GM23338 (cell line): ENCODE results near the gene DAAM1. TPM values are rescaled to one million over a fixed set of nuclear protein-coding genes. Genes with fewer than 3 reads are reported as not detected.

ENCODE experiments used
- ATAC-seq: fragments of 200-7000 bp; cut with Tn5 transposase; 3 replicates; pipeline ENCODE4 v1.9.1; 2020
- DNase-seq: peaks from one replicate; pipeline ENCODE4 v3.0.0-alpha.2; 2015; ENCODE audit warnings: low spot score
- H2AFZ ChIP-seq: fragments of 200-600 bp; sonication (generic); 2 replicates; pipeline ENCODE4 v1.8.0; 2016; ENCODE audit warnings: antibody characterized with exemption, mild to moderate bottlenecking, moderate library complexity
- H3F3A ChIP-seq: fragments of 200-600 bp; sonication (generic); replicated peaks from 2 replicates; pipeline ENCODE4 v1.8.0; 2017; ENCODE audit warnings: antibody characterized with exemption, mixed run types, low read depth
- H3K27ac ChIP-seq: fragments of 200-600 bp; sonication (generic); 2 replicates; pipeline ENCODE4 v1.6.1; 2016; ENCODE audit warnings: low read depth
- H3K27me3 ChIP-seq: fragments of 200-600 bp; sonication (generic); 2 replicates; pipeline ENCODE4 v1.8.0; 2016; ENCODE audit warnings: mild to moderate bottlenecking, mixed run types, moderate library complexity; ENCODE audit not compliant: insufficient read depth
- H3K36me3 ChIP-seq: fragments of 200-600 bp; sonication (generic); 2 replicates; pipeline ENCODE4 v1.8.0; 2016; ENCODE audit warnings: mild to moderate bottlenecking; ENCODE audit not compliant: insufficient read depth
- H3K4me1 ChIP-seq: fragments of 200-600 bp; sonication (generic); 2 replicates; pipeline ENCODE4 v1.8.0; 2016; ENCODE audit warnings: mild to moderate bottlenecking, moderate library complexity; ENCODE audit not compliant: insufficient read depth
- H3K4me2 ChIP-seq: fragments of 200-600 bp; sonication (generic); 2 replicates; pipeline ENCODE4 v1.7.1; 2017; ENCODE audit warnings: mixed run types
- H3K4me3 ChIP-seq: fragments of 200-600 bp; sonication (generic); 2 replicates; pipeline ENCODE4 v1.6.1; 2016; ENCODE audit warnings: mixed run types
- H3K79me2 ChIP-seq: fragments of 200-600 bp; sonication (generic); replicated peaks from 2 replicates; pipeline ENCODE4 v1.8.0; 2017; ENCODE audit warnings: mild to moderate bottlenecking; ENCODE audit not compliant: insufficient read depth
- H3K9me2 ChIP-seq: fragments of 200-600 bp; sonication (generic); 2 replicates; pipeline ENCODE4 v1.8.0; 2017; ENCODE audit not compliant: insufficient read depth
- H4K20me1 ChIP-seq: fragments of 200-600 bp; sonication (generic); replicated peaks from 2 replicates; pipeline ENCODE4 v1.8.0; 2017; ENCODE audit warnings: mild to moderate bottlenecking; ENCODE audit not compliant: insufficient read depth
- H3K27ac Mint-ChIP-seq: 2 replicates; pipeline ENCODE4 v1.8.0; 2020; ENCODE audit warnings: inconsistent platforms, mild to moderate bottlenecking, moderate library complexity, mixed read lengths
- H3K27me3 Mint-ChIP-seq: 3 replicates; pipeline ENCODE4 v1.8.0; 2022; ENCODE audit warnings: low read depth, mild to moderate bottlenecking, moderate library complexity, mixed read lengths, inconsistent platforms; ENCODE audit not compliant: insufficient read depth, poor library complexity
- H3K36me3 Mint-ChIP-seq: 3 replicates; pipeline ENCODE4 v1.8.0; 2021; ENCODE audit warnings: low read depth, mild to moderate bottlenecking, inconsistent platforms, moderate library complexity, mixed read lengths
- H3K4me1 Mint-ChIP-seq: 3 replicates; pipeline ENCODE4 v1.8.0; 2020; ENCODE audit warnings: mild to moderate bottlenecking, inconsistent platforms, mixed read lengths
- H3K4me3 Mint-ChIP-seq: 3 replicates; pipeline ENCODE4 v1.8.0; 2021; ENCODE audit warnings: moderate library complexity, mild to moderate bottlenecking, inconsistent platforms, mixed read lengths
- H3K9me3 Mint-ChIP-seq: 3 replicates; pipeline ENCODE4 v1.8.0; 2020; ENCODE audit warnings: moderate library complexity, mild to moderate bottlenecking, inconsistent platforms, mixed read lengths
- CREB1 ChIP-seq: fragments of 250-450 bp; sonication (Bioruptor Pico); IDR thresholded peaks from 2 replicates; pipeline ENCODE4 v1.5.0; 2020; ENCODE audit warnings: low read depth, mild to moderate bottlenecking, moderate library complexity
- CTCF ChIP-seq, 2 experiments: fragments of 200-600 bp in 1 of 2; sonication (generic) in 1 of 2; conservative IDR thresholded peaks; 2 replicates each; pipeline versions ENCODE4 v1.5.1 to v1.6.1; 2016 to 2017; ENCODE audit warnings: antibody characterized with exemption in 2 of 2, low read depth in 2 of 2, mild to moderate bottlenecking in 2 of 2, moderate library complexity in 1 of 2
- ETS1 ChIP-seq: IDR thresholded peaks from 2 replicates; pipeline ENCODE4 v1.6.1; 2016; ENCODE audit warnings: antibody characterized with exemption
- EZH2 ChIP-seq: fragments of 200-600 bp; sonication (generic); IDR thresholded peaks from one replicate; pipeline ENCODE4 v1.8.0; 2017; ENCODE audit warnings: antibody characterized with exemption, mild to moderate bottlenecking, low read depth; ENCODE audit not compliant: unreplicated experiment
- EZH2phosphoT487 ChIP-seq: fragments of 200-600 bp; sonication (generic); IDR thresholded peaks from one replicate; pipeline ENCODE4 v1.8.1; 2018; ENCODE audit warnings: antibody characterized with exemption; ENCODE audit not compliant: unreplicated experiment
- JUNB ChIP-seq: IDR thresholded peaks from one replicate; pipeline ENCODE4 v1.6.1; 2016; ENCODE audit warnings: antibody characterized with exemption; ENCODE audit not compliant: unreplicated experiment
- NANOG ChIP-seq: IDR thresholded peaks from 2 replicates; pipeline ENCODE4 v1.6.1; 2016; ENCODE audit warnings: antibody characterized with exemption, borderline replicate concordance
- POLR2AphosphoS5 ChIP-seq: IDR thresholded peaks from 2 replicates; pipeline ENCODE4 v1.6.1; 2016; ENCODE audit warnings: antibody characterized with exemption, low read depth
- STAT1 ChIP-seq: IDR thresholded peaks from one replicate; pipeline ENCODE4 v1.6.1; 2016; ENCODE audit warnings: antibody characterized with exemption; ENCODE audit not compliant: unreplicated experiment
- ZNF114 ChIP-seq: fragments of 250-450 bp; sonication (Bioruptor Pico); IDR thresholded peaks from 2 replicates; pipeline ENCODE4 v1.5.0; 2020; ENCODE audit warnings: mild to moderate bottlenecking, moderate library complexity
- ZNF331 ChIP-seq: fragments of 250-450 bp; sonication (Bioruptor Pico); IDR thresholded peaks from 2 replicates; pipeline ENCODE4 v1.5.0; 2020; ENCODE audit warnings: low read depth, mild to moderate bottlenecking, moderate library complexity
- polyA plus RNA-seq: library from polyadenylated mRNA; unstranded; fragments of >200 nt; fragmentation: Nextera tagmentation; extraction: Ambion mirVana; gene quantifications from 2 replicates; pipeline ENCODE4 v1.2.1, GENCODE V29; 2016
- total RNA-seq: library from RNA; depleted of rRNA; stranded (reverse); fragments of >200 nt; shearing (Covaris generic); gene quantifications from 2 replicates; pipeline ENCODE4 v1.2.3, GENCODE V29; 2014
- TF ChIP-seq, protein P1 (sequence below): IDR thresholded peaks from one replicate; pipeline ENCODE4 v1.6.1; 2018; ENCODE audit warnings: antibody characterized with exemption; ENCODE audit not compliant: unreplicated experiment
- TF ChIP-seq, protein P2 (sequence below): fragments of 250-450 bp; sonication (Bioruptor Pico); IDR thresholded peaks from 2 replicates; pipeline ENCODE4 v1.5.0; 2020; ENCODE audit warnings: mild to moderate bottlenecking, moderate library complexity

Gene DAAM1
- total and polyA plus RNA-seq, 2 experiments from 2014 or later: 36.3 to 42.1 TPM

DNA sequence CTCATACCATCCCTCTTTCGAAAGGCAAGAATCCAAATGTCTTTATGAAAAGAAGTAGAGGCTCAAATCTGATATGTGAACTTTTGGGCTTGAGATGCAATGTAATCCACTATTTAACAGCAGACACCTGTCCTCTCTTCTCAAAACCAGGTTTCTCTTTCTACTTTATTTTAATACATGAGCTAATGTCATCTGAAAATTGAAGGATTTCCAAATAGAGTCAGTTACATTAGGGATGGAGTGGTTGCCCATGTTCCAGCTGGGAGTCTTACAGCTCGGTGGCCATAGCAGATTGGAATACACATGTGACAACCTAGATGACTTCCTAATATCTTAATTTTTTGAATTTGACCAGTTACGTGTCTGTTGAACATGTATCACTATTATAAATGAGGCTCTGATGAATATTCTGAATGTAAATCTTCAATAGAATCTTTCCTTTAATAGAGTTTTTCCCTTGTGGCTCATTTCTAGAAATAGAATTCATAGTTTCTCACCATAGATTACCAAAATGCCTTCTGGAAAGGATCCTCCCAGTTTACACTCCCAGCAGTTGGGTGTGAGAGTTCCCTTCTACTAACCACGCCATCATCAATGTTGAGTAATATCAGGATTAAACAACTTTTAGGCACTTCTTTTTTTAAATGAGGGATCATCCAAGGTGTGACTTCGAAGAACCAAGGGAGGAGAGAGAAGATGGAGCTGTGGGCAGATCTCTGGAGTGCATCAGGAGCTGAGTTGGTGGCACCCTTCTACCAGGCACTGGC lies 227.6 kb downstream of the DAAM1 start:
- no peaks in the 10 kb centered on the region for H3K36me3 Mint-ChIP-seq
- Histone ChIP-seq H3K4me3 (no peak overlapping the region), H3K79me2 (no peaks in the 10 kb centered on the region), H3K4me2 (no peak overlapping the region), H3K4me1 (no peaks in the 10 kb centered on the region), H3F3A (no peaks in the 10 kb centered on the region), H3K36me3 (no peaks in the 10 kb centered on the region), H4K20me1 (no peaks in the 10 kb centered on the region), H3K9me2 (no peaks in the 10 kb centered on the region), H2AFZ (no peak overlapping the region), H3K27ac (no peak overlapping the region), H3K27me3 (no peaks in the 10 kb centered on the region)
- no peak for DNase-seq
- peaks cover 6% of the 10 kb centered on the region; the same call in 1 of the 3 replicates for H3K9me3 Mint-ChIP-seq
- peaks cover 2% of the 10 kb centered on the region for H3K27me3 Mint-ChIP-seq
- ATAC-seq: no peak
- no peak overlapping the region for H3K4me3 Mint-ChIP-seq
- H3K4me1 Mint-ChIP-seq: no peaks in the 10 kb centered on the region
- TF ChIP-seq, protein P1, sequence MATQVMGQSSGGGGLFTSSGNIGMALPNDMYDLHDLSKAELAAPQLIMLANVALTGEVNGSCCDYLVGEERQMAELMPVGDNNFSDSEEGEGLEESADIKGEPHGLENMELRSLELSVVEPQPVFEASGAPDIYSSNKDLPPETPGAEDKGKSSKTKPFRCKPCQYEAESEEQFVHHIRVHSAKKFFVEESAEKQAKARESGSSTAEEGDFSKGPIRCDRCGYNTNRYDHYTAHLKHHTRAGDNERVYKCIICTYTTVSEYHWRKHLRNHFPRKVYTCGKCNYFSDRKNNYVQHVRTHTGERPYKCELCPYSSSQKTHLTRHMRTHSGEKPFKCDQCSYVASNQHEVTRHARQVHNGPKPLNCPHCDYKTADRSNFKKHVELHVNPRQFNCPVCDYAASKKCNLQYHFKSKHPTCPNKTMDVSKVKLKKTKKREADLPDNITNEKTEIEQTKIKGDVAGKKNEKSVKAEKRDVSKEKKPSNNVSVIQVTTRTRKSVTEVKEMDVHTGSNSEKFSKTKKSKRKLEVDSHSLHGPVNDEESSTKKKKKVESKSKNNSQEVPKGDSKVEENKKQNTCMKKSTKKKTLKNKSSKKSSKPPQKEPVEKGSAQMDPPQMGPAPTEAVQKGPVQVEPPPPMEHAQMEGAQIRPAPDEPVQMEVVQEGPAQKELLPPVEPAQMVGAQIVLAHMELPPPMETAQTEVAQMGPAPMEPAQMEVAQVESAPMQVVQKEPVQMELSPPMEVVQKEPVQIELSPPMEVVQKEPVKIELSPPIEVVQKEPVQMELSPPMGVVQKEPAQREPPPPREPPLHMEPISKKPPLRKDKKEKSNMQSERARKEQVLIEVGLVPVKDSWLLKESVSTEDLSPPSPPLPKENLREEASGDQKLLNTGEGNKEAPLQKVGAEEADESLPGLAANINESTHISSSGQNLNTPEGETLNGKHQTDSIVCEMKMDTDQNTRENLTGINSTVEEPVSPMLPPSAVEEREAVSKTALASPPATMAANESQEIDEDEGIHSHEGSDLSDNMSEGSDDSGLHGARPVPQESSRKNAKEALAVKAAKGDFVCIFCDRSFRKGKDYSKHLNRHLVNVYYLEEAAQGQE: no peak
- TF ChIP-seq CTCF (conservative IDR thresholded peaks at IDR 0.05; ENCODE audit: low read depth in 2 of 2) (no peak), ETS1 (no peak), NANOG (no peak), CREB1 (CRISPR knock-in tag) (no peak), POLR2AphosphoS5 (no peak), STAT1 (no peak), JUNB (no peak), ZNF114 (CRISPR knock-in tag) (no peak), ZNF331 (CRISPR knock-in tag) (no peak), EZH2phosphoT487 (no peak), EZH2 (no peak)
- TF ChIP-seq, protein P2, sequence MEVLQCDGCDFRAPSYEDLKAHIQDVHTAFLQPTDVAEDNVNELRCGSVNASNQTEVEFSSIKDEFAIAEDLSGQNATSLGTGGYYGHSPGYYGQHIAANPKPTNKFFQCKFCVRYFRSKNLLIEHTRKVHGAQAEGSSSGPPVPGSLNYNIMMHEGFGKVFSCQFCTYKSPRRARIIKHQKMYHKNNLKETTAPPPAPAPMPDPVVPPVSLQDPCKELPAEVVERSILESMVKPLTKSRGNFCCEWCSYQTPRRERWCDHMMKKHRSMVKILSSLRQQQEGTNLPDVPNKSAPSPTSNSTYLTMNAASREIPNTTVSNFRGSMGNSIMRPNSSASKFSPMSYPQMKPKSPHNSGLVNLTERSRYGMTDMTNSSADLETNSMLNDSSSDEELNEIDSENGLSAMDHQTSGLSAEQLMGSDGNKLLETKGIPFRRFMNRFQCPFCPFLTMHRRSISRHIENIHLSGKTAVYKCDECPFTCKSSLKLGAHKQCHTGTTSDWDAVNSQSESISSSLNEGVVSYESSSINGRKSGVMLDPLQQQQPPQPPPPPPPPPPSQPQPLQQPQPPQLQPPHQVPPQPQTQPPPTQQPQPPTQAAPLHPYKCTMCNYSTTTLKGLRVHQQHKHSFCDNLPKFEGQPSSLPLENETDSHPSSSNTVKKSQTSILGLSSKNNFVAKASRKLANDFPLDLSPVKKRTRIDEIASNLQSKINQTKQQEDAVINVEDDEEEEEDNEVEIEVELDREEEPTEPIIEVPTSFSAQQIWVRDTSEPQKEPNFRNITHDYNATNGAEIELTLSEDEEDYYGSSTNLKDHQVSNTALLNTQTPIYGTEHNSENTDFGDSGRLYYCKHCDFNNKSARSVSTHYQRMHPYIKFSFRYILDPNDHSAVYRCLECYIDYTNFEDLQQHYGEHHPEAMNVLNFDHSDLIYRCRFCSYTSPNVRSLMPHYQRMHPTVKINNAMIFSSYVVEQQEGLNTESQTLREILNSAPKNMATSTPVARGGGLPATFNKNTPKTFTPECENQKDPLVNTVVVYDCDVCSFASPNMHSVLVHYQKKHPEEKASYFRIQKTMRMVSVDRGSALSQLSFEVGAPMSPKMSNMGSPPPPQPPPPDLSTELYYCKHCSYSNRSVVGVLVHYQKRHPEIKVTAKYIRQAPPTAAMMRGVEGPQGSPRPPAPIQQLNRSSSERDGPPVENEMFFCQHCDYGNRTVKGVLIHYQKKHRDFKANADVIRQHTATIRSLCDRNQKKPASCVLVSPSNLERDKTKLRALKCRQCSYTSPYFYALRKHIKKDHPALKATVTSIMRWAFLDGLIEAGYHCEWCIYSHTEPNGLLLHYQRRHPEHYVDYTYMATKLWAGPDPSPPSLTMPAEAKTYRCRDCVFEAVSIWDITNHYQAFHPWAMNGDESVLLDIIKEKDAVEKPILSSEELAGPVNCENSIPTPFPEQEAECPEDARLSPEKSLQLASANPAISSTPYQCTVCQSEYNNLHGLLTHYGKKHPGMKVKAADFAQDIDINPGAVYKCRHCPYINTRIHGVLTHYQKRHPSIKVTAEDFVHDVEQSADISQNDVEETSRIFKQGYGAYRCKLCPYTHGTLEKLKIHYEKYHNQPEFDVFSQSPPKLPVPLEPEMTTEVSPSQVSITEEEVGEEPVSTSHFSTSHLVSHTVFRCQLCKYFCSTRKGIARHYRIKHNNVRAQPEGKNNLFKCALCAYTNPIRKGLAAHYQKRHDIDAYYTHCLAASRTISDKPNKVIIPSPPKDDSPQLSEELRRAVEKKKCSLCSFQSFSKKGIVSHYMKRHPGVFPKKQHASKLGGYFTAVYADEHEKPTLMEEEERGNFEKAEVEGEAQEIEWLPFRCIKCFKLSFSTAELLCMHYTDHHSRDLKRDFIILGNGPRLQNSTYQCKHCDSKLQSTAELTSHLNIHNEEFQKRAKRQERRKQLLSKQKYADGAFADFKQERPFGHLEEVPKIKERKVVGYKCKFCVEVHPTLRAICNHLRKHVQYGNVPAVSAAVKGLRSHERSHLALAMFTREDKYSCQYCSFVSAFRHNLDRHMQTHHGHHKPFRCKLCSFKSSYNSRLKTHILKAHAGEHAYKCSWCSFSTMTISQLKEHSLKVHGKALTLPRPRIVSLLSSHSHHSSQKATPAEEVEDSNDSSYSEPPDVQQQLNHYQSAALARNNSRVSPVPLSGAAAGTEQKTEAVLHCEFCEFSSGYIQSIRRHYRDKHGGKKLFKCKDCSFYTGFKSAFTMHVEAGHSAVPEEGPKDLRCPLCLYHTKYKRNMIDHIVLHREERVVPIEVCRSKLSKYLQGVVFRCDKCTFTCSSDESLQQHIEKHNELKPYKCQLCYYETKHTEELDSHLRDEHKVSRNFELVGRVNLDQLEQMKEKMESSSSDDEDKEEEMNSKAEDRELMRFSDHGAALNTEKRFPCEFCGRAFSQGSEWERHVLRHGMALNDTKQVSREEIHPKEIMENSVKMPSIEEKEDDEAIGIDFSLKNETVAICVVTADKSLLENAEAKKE (CRISPR knock-in tag): no peak
- H3K27ac Mint-ChIP-seq: no peak overlapping the region
